Ramos (cell line): ENCODE results near the gene CACNG4.

Source experiments
- in situ Hi-C: fragments of 300-500 bp; cut with MboI; formaldehyde crosslinking; loops from one replicate; pipeline ENCODE4 v1.14.3; 2022; ENCODE audit warnings: low sequenced_read_pairs; ENCODE audit not compliant: unreplicated experiment

CACNG4 gene

DNA sequence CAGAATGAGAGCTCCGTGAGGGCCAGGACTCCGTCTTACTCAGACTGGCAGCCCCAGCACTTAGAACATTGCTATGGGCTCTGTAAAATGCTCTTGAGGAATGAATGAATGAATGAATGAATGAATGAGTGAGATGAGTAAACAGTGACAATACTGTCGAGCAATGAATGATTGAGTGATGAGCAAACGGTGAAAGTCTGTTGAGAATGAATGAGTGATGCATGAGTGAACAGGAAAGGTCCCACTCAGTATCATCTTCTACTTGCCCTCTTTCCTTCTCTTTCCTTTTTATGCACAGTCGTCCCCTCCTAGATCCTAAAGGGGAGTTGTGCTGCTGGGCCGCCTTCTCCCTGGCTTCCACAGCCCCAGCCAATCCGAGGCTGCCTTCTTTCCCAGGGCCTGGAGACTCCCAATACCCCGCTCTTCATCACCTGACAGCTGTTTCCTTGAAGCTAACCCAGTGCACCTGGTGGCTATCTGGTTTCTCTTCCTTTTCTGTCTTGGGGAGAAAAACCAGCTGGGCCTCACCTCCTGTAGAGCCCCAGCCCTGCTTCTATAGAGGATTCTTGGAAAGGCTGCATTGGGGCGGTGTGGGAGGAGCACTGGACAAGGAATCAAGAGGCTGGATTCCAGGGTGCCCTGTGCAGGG lies 47.1 kb downstream of the CACNG4 start:
- in situ Hi-C loops, result no loop called here

DNA sequence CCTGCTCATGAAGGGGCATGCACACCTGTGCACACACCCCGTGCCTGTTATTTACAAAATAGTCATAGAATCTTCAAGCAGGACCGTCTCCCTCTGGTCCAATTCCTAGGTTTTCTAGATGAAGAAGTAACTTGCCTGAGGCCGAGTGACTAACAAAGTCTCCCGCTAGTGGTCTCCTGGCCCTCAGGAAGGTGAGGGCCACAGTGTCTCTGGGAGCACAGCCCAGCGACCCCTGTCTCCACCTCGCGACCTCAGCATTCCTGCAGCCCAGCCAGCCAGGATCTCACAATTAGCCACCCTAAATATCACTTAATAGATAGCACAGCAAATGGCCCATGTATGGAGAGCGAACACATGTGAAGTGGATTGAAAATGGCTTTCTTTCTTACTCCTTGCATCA lies 49.4 kb downstream of the CACNG4 start:
- in situ Hi-C loops, result no loop called here

DNA sequence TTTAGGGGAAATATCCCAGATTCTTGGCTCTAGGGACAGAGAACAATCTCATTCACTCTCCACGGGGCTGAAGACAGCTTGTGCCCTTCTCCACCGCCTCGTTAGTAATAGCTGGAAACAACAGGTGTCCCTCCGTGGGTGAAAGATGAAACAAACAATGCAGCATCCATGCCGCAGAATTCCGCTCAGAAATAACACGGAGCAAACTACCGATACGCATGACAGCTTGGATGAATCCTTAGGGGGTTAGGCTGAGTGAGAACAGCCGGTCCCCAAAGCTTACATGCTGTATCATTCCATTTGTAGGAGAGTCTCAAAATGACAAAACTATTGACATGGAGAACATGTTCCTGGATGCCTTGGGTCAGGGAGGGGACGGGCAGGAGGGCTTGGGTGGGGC lies 50.5 kb downstream of the CACNG4 start:
- in situ Hi-C loops, result no loop called here

DNA sequence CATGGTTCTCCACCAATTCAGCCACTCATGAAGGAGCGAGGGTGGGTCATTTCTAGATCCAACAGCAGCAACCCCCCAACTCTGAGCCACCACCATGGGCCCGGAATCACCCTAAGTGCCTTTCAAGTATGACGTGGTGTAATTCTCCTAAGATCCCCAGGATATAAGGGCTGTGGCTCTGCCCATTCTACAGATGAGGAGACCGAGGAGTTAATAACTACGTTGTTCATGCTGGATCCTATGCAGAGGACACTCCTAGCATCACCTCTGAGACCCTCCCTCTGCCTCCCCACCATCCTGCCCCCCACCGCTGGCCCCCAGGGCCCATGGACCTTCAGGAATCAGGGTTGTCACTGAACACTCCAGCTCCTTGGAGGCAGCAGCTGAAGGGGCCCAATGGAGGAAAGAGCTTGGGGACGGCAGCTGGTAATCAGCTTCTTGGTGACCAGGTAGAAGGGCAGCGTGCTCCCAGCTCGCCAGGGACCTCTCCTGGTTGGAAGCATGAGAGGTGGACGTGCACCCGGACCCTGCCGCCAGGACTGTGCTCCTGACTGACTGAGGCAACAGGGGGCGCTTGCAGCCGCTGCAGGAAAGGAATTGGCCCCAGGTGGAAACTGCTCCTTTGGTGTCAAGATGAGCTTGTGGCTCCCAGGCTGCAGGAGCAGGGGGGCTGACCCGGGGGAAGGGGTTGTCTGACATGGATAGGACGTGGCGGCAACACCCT lies 51.7 kb downstream of the CACNG4 start:
- in situ Hi-C loops, result no loop called here

DNA sequence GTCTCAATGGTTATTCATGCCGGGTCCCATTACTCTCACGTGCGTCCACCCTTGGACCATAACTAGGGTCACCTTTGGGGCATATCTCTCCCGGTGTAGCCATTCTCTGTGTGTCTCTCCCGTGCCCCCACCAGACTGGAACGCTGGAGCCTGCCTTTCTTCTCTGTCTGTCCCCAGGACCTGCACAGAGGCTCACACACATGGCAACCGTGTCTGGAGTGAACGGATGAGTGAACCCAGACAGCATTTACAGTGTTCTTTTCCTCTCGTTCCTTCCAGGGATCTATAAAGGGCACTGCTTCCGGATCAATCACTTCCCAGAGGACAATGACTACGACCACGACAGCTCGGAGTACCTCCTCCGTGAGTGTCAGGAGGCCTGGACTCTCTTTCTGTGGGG lies 53.4 kb downstream of the CACNG4 start:
- in situ Hi-C loops, result no loop called here

DNA sequence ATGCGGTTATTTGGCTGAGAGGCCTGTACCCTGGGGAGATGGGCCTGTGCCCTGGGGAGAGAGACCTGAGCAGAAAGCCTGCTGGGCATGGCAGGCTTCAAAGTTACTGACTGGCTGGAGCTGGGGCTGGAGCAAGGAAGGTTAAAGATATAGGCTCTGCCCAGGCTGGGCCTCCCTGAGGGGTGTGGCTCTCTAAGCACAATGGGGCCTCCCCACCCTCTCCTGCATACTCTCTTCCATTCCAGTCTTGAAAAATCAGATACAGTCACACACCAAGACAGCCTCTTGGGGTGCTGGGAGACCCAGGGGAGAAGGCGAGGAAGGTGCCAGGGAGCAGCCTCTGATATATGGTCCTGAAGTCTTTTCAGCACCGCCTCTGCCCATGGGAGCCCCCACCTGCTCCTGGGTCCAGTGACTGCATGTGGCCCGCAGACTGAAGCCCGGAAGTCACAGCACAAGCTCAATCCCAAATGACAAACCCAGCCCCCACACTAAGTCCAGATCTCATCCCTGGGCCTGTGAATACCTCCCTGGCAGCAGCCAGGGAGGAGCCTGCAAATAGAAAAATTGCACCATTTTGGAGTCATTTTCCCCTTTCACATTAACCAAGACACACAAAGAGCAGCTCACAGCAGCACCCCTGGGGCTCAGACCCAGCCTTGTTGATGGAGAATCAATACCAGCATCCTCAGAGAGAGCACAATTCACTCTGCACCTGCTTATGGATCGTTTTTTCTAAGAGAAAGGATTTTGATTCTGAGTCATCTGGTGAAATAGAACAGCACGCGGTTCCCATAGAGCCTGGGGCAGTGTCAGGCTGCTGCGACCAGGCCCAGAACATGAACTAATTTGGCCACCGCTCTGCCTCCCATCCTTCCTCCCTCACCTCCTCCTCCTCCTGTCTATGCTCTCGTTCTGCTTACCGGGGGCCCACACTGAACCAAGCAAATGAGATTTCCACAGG lies 54.2 kb downstream of the CACNG4 start:
- in situ Hi-C loops, result no loop called here

DNA sequence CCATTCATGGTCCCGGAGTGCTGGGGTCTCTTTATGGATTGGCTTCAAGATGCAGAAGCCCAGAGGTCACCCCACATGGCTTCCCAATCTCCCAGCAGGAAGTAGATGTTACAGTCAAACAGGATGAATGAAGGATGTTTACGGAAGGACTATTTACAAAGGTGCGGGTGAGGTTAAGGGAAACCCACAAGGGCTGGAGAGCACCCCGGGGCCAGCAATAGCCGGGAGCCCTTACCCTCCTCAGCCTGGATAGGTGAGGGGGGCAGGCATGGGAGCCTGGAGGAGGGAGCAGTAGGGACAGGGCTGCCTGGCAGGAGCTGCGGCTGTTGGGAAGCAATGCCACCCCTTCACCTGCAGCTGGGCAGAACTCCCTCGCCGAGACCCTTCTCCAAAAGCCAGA lies 55.3 kb downstream of the CACNG4 start:
- in situ Hi-C loops, result no loop called here

DNA sequence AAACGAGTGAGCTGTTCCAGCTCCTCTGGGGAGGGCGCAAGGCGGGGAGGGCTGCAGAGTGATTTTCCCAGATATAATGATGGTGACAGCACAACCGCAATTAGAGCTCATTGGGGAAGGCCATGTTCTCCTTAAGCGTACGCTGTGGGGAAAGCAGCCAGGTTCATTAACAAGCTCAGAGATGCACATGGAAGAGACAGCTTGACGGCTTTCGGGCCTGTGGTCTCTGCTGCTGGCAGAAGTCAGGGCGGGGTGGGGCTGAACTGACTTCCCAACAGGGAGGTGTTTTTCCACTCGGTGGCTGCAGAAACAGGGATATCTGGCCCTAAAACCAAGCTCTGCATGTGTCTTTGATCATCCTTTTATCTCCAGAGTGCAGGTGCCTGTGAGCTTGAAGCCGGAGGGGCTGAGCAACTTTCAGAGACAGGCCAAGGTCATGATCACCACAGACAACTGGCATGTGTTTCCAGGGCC lies 55.8 kb downstream of the CACNG4 start:
- in situ Hi-C loops, result no loop called here

DNA sequence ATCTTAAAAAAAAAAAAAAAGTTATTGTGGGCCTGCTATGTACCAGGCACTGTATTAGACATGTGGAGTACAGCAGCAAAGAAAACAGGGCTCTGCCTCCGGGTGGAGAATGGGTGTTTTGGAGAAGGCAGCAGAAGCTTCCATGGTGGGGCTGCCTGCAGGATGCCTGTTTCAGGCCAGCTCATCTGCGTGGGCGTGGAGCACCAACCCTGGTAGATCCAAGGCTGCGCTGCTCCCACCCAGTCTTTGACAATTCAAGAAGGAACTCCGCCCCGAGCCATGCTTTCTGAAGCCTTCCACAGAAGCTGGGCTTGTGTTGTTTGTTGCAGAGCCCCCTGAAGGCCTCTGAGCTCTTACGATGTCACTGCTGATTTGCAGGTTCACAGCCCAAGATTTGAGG lies 56.7 kb downstream of the CACNG4 start:
- in situ Hi-C loops, result no loop called here

DNA sequence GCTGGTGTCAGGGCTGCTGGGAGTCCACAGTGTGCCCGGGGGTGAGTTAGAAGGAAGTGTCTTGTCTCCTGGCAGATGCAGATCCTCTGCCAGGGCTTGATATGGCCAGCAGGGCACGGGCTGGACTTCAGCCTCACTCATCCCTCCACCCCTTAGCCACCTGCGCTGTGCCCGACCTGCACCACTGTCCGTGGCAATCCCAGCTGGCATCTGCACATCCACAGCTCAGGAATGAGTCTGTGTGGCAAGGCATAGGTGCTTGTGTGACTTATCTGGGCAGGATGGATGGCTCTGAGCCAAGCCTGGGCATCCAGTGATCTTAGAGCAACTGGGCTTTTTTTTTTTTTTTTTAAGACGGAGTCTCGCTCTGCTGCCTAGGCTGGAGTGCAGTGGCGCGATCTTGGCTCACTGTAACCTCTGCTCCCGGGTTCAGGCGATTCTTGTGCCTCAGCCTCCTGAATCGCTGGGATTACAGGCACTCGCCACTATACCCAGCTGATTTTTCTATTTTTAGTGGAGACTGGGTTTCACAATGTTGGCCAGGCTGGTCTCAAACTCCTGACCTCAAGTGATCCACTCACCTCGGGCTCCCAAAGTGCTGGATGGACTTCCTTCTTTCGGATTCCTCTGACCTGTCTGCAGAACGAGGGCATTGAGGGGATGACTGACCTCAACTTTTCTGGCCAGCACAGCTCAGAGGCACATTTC lies 57.4 kb downstream of the CACNG4 start:
- in situ Hi-C loops, result no loop called here

DNA sequence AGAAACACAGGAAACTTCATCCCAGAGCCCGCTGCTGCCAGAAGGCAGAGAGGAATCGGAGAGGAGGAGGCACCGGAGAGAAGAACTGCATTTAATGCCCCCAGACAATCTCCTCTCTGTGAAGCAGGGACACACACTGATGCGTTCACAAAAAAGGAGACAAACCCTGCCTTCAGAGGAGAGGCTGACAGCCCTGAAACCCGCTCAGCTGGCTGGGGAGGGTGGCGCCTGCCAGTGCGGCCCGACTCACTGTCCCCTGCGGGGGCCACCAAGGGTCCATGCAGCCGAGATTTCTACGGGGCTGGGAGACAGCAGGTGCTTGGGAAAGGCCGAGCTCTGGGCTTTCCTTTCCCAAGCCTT lies 57.9 kb downstream of the CACNG4 start:
- in situ Hi-C loops, result no loop called here

DNA sequence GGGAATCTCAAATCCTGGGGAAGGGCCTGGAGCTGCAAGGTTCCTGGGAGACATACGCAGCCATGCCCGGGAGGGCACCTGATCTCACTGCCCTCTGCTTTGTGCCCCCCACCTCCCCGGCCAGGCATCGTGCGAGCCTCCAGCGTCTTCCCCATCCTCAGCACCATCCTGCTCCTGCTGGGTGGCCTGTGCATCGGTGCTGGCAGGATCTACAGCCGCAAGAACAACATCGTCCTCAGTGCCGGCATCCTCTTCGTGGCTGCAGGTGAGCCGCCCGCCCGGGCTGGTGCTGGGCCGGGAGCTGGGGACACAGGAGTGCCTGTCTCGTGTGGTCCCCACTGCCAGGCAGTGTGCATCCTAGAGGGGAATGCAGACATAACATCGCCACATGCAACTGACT lies 60.2 kb downstream of the CACNG4 start:
- in situ Hi-C loops, result no loop called here

DNA sequence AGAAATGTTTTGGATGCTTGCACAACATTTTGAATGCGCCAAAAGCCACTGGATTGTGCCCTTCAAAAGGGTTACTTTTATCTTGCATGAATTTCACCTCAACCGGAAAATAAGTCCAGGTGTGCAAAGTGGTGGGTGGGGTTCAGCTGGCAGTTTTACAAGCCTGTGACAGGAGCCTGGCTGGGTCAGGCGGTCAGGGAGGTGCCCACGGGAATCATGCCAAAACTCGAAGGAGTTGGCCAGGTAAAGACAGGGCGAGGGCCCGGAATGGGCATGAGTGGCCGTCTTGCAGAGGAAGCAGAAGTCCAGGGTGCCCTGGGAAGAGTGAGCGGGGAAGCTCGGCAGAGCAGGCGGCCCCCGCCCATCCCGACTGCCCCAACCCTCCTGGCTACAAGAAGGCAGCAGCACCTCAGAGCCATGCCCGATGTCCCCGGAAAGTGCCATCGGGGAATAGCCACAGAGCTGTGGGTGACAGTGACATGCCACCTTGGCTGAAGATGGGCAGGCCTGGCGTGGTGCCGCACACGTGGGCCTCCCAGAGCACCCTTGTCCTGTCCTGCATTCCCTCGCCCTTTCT lies 60.8 kb downstream of the CACNG4 start:
- in situ Hi-C loops, result no loop called here

DNA sequence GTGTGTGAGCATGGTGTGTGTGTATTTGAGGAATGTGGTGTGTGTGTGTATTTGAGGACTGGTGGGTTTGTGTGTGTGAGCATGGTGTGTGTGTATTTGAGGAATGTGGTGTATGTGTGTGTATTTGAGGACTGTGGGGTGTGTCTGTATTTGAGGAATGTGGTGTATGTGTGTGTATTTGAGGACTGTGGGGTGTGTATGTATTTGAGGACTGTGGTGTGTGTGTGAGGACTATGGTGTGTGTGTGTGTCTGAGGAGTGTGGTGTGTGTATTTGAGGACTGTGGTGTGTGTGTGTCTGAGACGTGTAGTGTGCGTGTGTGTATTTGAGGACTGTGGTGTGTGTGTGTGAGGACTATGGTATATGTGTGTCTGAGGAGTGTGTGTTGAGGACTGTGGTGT lies 61.8 kb downstream of the CACNG4 start:
- in situ Hi-C loops, result no loop called here

DNA sequence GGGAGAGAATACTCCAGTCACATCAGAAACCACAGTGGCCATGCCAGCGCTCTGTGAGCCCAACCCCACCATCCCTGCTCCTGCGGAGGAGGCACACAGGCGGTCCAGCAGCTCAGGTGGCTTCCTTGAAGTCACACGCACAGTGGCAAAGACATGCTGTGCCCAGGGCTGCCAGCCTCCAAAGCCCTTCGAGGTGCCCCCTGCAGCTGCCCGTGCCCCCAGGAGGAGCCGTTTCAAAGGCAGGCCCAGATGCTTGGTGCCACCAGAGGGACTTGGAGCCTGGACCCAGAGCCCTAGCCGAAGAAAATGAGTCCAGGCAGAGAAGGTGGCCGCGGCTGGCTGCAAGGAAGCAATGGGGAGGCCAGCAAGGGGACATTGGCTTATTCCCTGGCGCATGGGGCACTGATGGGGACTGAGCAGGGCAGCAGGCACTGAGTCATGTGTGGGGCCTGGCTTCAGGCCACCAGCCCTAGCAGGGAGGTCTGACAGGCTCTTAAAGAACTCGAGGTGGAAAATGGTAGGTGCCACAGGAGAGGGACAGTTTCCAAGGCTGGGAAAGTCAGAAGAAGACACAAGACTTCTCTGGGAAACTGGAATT lies 62.6 kb downstream of the CACNG4 start:
- in situ Hi-C loops, result no loop called here

DNA sequence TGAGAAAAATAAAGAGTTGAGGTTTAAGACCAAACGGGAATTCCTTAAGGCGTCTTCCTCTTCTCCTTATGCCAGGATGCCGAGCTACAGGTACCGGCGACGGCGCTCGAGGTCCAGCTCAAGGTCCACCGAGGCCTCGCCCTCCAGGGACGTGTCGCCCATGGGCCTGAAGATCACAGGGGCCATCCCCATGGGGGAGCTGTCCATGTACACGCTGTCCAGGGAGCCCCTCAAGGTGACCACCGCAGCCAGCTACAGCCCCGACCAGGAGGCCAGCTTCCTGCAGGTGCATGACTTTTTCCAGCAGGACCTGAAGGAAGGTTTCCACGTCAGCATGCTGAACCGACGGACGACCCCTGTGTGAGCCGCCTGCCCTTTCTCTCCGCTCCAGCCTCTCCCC lies 66.1 kb downstream of the CACNG4 start:
- in situ Hi-C loops, result no loop called here

DNA sequence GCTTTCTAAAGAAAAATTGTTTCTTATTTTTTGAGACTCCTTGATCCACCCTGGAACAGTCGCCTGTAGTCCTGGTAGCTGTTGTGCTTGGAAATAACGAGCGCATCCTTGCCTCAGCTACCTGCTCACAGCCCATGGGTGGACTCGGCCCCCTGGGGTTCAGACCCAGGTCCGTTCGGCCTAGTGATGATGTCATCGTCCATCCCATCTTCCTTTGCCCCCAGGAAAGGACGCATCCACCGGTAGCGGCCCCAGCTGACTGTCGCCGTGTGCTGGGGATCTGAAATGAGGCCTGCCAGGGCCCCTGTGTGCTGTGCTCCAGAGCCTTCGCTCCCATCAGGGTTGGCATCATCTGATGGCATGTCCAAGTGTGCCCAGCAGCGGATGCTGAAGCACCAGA lies 67.9 kb downstream of the CACNG4 start:
- in situ Hi-C loops, result no loop called here

DNA sequence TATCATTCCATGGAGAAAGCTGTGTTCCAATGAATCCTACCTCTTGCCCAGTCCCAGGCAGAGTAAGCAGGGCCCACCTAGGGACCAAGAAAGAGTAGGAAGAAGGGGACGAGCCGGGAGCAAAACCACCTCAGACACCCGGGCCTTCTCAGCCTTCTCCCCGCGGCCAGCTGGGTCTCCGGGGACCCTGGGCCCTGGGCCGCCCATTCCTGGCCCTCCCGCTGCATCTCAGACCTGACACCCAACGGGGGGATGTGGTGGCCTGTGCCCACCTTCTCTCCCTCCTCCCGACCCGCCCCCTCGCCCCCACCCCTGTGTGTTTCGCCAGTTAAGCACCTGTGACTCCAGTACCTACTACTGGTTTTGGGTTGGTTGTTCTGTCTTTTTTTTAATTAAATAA lies 68.5 kb downstream of the CACNG4 start:
- in situ Hi-C loops, result no loop called here

DNA sequence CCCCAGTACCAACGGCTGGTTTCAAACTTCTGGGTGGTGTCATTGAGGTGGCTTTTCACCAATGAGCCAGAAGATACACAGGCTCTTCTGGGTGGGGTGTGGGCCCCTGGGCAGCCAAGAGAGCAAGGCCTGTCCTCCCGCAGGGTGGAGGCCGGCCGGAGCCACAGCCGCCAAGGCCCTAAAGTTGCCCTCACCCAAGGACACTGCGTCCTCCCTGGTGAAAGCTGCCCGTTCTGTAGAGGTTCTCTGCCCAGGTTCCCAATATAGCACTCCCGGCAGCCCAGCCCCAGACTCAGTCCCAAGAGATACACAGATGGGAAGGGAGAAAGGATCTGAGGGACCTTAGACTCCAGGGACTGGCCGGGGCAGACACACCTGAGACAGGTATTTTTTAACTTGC lies 69.1 kb downstream of the CACNG4 start:
- in situ Hi-C loops, result no loop called here
